Transverse colon (tissue), 3 donors: Measurements from ENCODE around the gene CDH13.

ENCODE experiments used
- POLR2A ChIP-seq: fragments of 450-650 bp; IDR thresholded peaks from one replicate; pipeline ENCODE4 v1.6.1; 2016; ENCODE audit warnings: antibody characterized with exemption, mild to moderate bottlenecking, moderate library complexity
- TF ChIP-seq, protein P1 (sequence below), 5 experiments: fragments of 200-600 bp in 3 of 5; fragments of 450-650 bp in 2 of 5; sonication (generic) in 3 of 5; IDR thresholded peaks; 1 replicate in 2 of 5; 2 replicates in 3 of 5; pipeline ENCODE4 v1.5.1; 2016 to 2017; ENCODE audit warnings: antibody characterized with exemption in 5 of 5, inconsistent platforms in 3 of 5, mild to moderate bottlenecking in 2 of 5, moderate library complexity in 1 of 5

- TF ChIP-seq, protein P1, sequence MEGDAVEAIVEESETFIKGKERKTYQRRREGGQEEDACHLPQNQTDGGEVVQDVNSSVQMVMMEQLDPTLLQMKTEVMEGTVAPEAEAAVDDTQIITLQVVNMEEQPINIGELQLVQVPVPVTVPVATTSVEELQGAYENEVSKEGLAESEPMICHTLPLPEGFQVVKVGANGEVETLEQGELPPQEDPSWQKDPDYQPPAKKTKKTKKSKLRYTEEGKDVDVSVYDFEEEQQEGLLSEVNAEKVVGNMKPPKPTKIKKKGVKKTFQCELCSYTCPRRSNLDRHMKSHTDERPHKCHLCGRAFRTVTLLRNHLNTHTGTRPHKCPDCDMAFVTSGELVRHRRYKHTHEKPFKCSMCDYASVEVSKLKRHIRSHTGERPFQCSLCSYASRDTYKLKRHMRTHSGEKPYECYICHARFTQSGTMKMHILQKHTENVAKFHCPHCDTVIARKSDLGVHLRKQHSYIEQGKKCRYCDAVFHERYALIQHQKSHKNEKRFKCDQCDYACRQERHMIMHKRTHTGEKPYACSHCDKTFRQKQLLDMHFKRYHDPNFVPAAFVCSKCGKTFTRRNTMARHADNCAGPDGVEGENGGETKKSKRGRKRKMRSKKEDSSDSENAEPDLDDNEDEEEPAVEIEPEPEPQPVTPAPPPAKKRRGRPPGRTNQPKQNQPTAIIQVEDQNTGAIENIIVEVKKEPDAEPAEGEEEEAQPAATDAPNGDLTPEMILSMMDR (IDR thresholded peaks at IDR 0.05), result no peak
- TF ChIP-seq POLR2A, result no peak
Observed at GRCh38 chr16:82972331-82972919, 345.7 kb downstream of the CDH13 start.
